NCI-H1436 (cell line): ENCODE data around the gene BPIFA2.
"Not testable (repeated sequence)": the region's sequence is repeated elsewhere in the genome, so short reads cannot be mapped to it uniquely, and the experiment has no call there.

Experiments
- DNase-seq: peaks from one replicate; lab custom pipeline; 2025; lab: John Stamatoyannopoulos, UW

The BPIFA2 gene

GRCh38 chr20:33162313-33162712 lies 5.6 kb upstream of the BPIFA2 start:
- DNase-seq, result no peak

GRCh38 chr20:33162753-33163152 lies 5.2 kb upstream of the BPIFA2 start:
- DNase-seq, result no peak

- DNase-seq, result no peak
Observed at GRCh38 chr20:33163856-33164762, 3.9 kb upstream of the BPIFA2 start.

GRCh38 chr20:33164763-33165095 lies 3.2 kb upstream of the BPIFA2 start:
- DNase-seq, result no peak

GRCh38 chr20:33165416-33166055 lies 2.4 kb upstream of the BPIFA2 start:
- DNase-seq, result no peak

GRCh38 chr20:33166533-33167113 lies 1.3 kb upstream of the BPIFA2 start:
- no peak for DNase-seq

GRCh38 chr20:33169176-33169794 lies 1.3 kb downstream of the BPIFA2 start:
- no peak for DNase-seq

GRCh38 chr20:33172781-33173180 lies 4.8 kb downstream of the BPIFA2 start:
- DNase-seq, result no peak

GRCh38 chr20:33175123-33175522 lies 7.2 kb downstream of the BPIFA2 start:
- no peak for DNase-seq

- DNase-seq, result no peak
Observed at GRCh38 chr20:33176101-33176500, 8.1 kb downstream of the BPIFA2 start.

GRCh38 chr20:33177866-33178265 lies 9.9 kb downstream of the BPIFA2 start:
- DNase-seq, result no peak

GRCh38 chr20:33178726-33179125 lies 10.8 kb downstream of the BPIFA2 start:
- DNase-seq, result no peak

GRCh38 chr20:33180169-33180568 lies 12.2 kb downstream of the BPIFA2 start:
- no peak for DNase-seq

- DNase-seq, result no peak
Observed at GRCh38 chr20:33181482-33182093, 13.6 kb downstream of the BPIFA2 start.

GRCh38 chr20:33183312-33183711 lies 15.4 kb downstream of the BPIFA2 start:
- DNase-seq, result no peak

- DNase-seq, result not testable (repeated sequence)
Observed at GRCh38 chr20:33185031-33185590, 17.2 kb downstream of the BPIFA2 start.

- DNase-seq, result no peak
Observed at GRCh38 chr20:33187491-33187890, 19.5 kb downstream of the BPIFA2 start.

GRCh38 chr20:33188421-33188820 lies 20.5 kb downstream of the BPIFA2 start:
- no peak for DNase-seq

GRCh38 chr20:33191484-33191883 lies 23.5 kb downstream of the BPIFA2 start:
- DNase-seq, result no peak

- no peak for DNase-seq
Observed at GRCh38 chr20:33191955-33192354, 24.0 kb downstream of the BPIFA2 start.

GRCh38 chr20:33192912-33193501 lies 25.0 kb downstream of the BPIFA2 start:
- no peak for DNase-seq

- DNase-seq, result no peak
Observed at GRCh38 chr20:33199026-33199425, 31.1 kb downstream of the BPIFA2 start.
